ENCODE data around the gene C10orf143.

Gene C10orf143

GRCh38 chr10:130053561-130053960, 57.1 kb downstream of the C10orf143 start:
- DNase-seq (ENCODE audit: low read depth in 2 of 2): no peak

- DNase-seq (ENCODE audit: low read depth in 2 of 2): no peak
Measured at GRCh38 chr10:130052193-130052592, 58.4 kb downstream of the C10orf143 start.

GRCh38 chr10:130050721-130051120, 59.9 kb downstream of the C10orf143 start:
- no peak for DNase-seq (ENCODE audit: low read depth in 2 of 2)

GRCh38 chr10:130049987-130050386, 60.6 kb downstream of the C10orf143 start:
- no peak for DNase-seq (ENCODE audit: low read depth in 2 of 2)

GRCh38 chr10:130049244-130049643, 61.4 kb downstream of the C10orf143 start:
- no peak for DNase-seq (ENCODE audit: low read depth in 2 of 2)

- no peak for DNase-seq (ENCODE audit: low read depth in 2 of 2)
Measured at GRCh38 chr10:130048081-130048480, 62.5 kb downstream of the C10orf143 start.

- DNase-seq (ENCODE audit: low read depth in 2 of 2): no peak
Measured at GRCh38 chr10:130047336-130047735, 63.3 kb downstream of the C10orf143 start.

- no peak for DNase-seq (ENCODE audit: low read depth in 2 of 2)
Measured at GRCh38 chr10:130046591-130046990, 64.0 kb downstream of the C10orf143 start.

- no peak for DNase-seq (ENCODE audit: low read depth in 2 of 2)
Measured at GRCh38 chr10:130045801-130046321, 64.8 kb downstream of the C10orf143 start.

- DNase-seq (ENCODE audit: low read depth in 2 of 2): no peak
Measured at GRCh38 chr10:130045091-130045652, 65.5 kb downstream of the C10orf143 start.

- DNase-seq (ENCODE audit: low read depth in 2 of 2): no peak
Measured at GRCh38 chr10:130044067-130045061, 66.3 kb downstream of the C10orf143 start.

GRCh38 chr10:130043491-130043890, 67.1 kb downstream of the C10orf143 start:
- no peak for DNase-seq (ENCODE audit: low read depth in 2 of 2)

GRCh38 chr10:130042381-130042780, 68.2 kb downstream of the C10orf143 start:
- no peak for DNase-seq (ENCODE audit: low read depth in 2 of 2)

- DNase-seq (ENCODE audit: low read depth in 2 of 2): no peak
Measured at GRCh38 chr10:130041451-130042371, 68.9 kb downstream of the C10orf143 start.

GRCh38 chr10:130040817-130041330, 69.8 kb downstream of the C10orf143 start:
- DNase-seq (ENCODE audit: low read depth in 2 of 2): no peak

GRCh38 chr10:130040351-130040750, 70.3 kb downstream of the C10orf143 start:
- DNase-seq (ENCODE audit: low read depth in 2 of 2): no peak

- no peak for DNase-seq (ENCODE audit: low read depth in 2 of 2)
Measured at GRCh38 chr10:130039141-130039540, 71.5 kb downstream of the C10orf143 start.

GRCh38 chr10:130038611-130039109, 72.0 kb downstream of the C10orf143 start:
- DNase-seq (ENCODE audit: low read depth in 2 of 2): no peak

GRCh38 chr10:130038019-130038555, 72.5 kb downstream of the C10orf143 start:
- DNase-seq (ENCODE audit: low read depth in 2 of 2): no peak

GRCh38 chr10:130037169-130037661, 73.4 kb downstream of the C10orf143 start:
- no peak for DNase-seq (ENCODE audit: low read depth in 2 of 2)
